ENCODE data around the gene ZNF502.
"Not testable (repeated sequence)": the region's sequence is repeated elsewhere in the genome, so short reads cannot be mapped to it uniquely, and the experiment has no call there.

The ZNF502 gene

GRCh38 chr3:44712455-44713075, at the start of gene ZNF502:
Gene ZNF502, plus strand, starts transcription at chr3:44712660. Its CDS starts 7,602 bp downstream, at chr3:44720262.
- Mint-ChIP-seq H3K36me3 (ENCODE audit: low read depth) (peaks cover 4% of the 10 kb centered on the region), H3K27me3 (ENCODE audit: low read depth) (peaks cover 3% of the 10 kb centered on the region), H3K4me1 (no peaks in the 10 kb centered on the region), H3K4me3 (peak within 1 kb of the TSS; percentile 51 to 80 (median 66)), H3K9me3 (peaks cover 30% of the 10 kb centered on the region), H3K27ac (no peak within 1 kb of the TSS)
- no peak for TF ChIP-seq CTCF (IDR thresholded peaks at IDR 0.05; ENCODE audit: unreplicated experiment in 3 of 3)

GRCh38 chr3:44665173-44665572, 47.3 kb upstream of the ZNF502 start:
- H3K27me3 Mint-ChIP-seq (ENCODE audit: low read depth), result no peaks in the 10 kb centered on the region
- no peak overlapping the region for H3K27ac Mint-ChIP-seq
- peaks cover 59% of the 10 kb centered on the region for H3K36me3 Mint-ChIP-seq (ENCODE audit: low read depth)
- H3K9me3 Mint-ChIP-seq, result peaks cover 6% of the 10 kb centered on the region
- no peaks in the 10 kb centered on the region for H3K4me1 Mint-ChIP-seq
- no peak for TF ChIP-seq CTCF (IDR thresholded peaks at IDR 0.05; ENCODE audit: unreplicated experiment in 3 of 3)
- no peak overlapping the region for H3K4me3 Mint-ChIP-seq

GRCh38 chr3:44666346-44666745, 46.1 kb upstream of the ZNF502 start:
- peaks cover 47% of the 10 kb centered on the region for H3K36me3 Mint-ChIP-seq (ENCODE audit: low read depth)
- no peak overlapping the region for H3K4me3 Mint-ChIP-seq
- peaks cover 6% of the 10 kb centered on the region for H3K9me3 Mint-ChIP-seq
- H3K4me1 Mint-ChIP-seq, result no peaks in the 10 kb centered on the region
- H3K27ac Mint-ChIP-seq, result no peak overlapping the region
- no peak for TF ChIP-seq CTCF (IDR thresholded peaks at IDR 0.05; ENCODE audit: unreplicated experiment in 3 of 3)
- H3K27me3 Mint-ChIP-seq (ENCODE audit: low read depth), result no peaks in the 10 kb centered on the region

- Mint-ChIP-seq H3K9me3 (peaks cover 22% of the 10 kb centered on the region), H3K4me3 (no peak overlapping the region), H3K4me1 (no peaks in the 10 kb centered on the region), H3K27me3 (ENCODE audit: low read depth) (no peaks in the 10 kb centered on the region), H3K36me3 (ENCODE audit: low read depth) (peaks cover 36% of the 10 kb centered on the region), H3K27ac (no peak overlapping the region)
- no peak for TF ChIP-seq CTCF (IDR thresholded peaks at IDR 0.05; ENCODE audit: unreplicated experiment in 3 of 3)
These were observed 42.7 kb upstream of the ZNF502 start for GRCh38 chr3:44669760-44670159.

- H3K27me3 Mint-ChIP-seq (ENCODE audit: low read depth); H3K27ac Mint-ChIP-seq; H3K4me1 Mint-ChIP-seq; H3K4me3 Mint-ChIP-seq: not testable (repeated sequence)
- Mint-ChIP-seq H3K9me3 (peaks cover 28% of the 10 kb centered on the region), H3K36me3 (ENCODE audit: low read depth) (peaks cover 27% of the 10 kb centered on the region)
These were observed 39.0 kb upstream of the ZNF502 start for GRCh38 chr3:44673466-44673865.

GRCh38 chr3:44674211-44674610, 38.2 kb upstream of the ZNF502 start:
- TF ChIP-seq CTCF (IDR thresholded peaks at IDR 0.05; ENCODE audit: unreplicated experiment in 3 of 3), result no peak
- H3K27ac Mint-ChIP-seq, result no peak overlapping the region

More at GRCh38 chr3:44674211-44674610, 38.2 kb upstream of the ZNF502 start:
- no peaks in the 10 kb centered on the region for H3K4me1 Mint-ChIP-seq
- H3K36me3 Mint-ChIP-seq (ENCODE audit: low read depth), result peaks cover 27% of the 10 kb centered on the region
- H3K4me3 Mint-ChIP-seq, result no peak overlapping the region
- peaks cover 28% of the 10 kb centered on the region for H3K9me3 Mint-ChIP-seq
- no peaks in the 10 kb centered on the region for H3K27me3 Mint-ChIP-seq (ENCODE audit: low read depth)
